Measurements from ENCODE around the gene PARK7.
A peak's percentile ranks its signal among the peaks of the same experiment; 100 is the strongest.
"Not testable (repeated sequence)": the region's sequence is repeated elsewhere in the genome, so short reads cannot be mapped to it uniquely, and the experiment has no call there.

PARK7 gene

GRCh38 chr1:7948960-7949359, 12.6 kb upstream of the PARK7 start:
- DNase-seq: peak; percentile 20

- not testable (repeated sequence) for DNase-seq
Observed at GRCh38 chr1:7952791-7953190, 8.7 kb upstream of the PARK7 start.

GRCh38 chr1:7953850-7954609, 7.5 kb upstream of the PARK7 start:
- DNase-seq: peak; percentile 82

DNA sequence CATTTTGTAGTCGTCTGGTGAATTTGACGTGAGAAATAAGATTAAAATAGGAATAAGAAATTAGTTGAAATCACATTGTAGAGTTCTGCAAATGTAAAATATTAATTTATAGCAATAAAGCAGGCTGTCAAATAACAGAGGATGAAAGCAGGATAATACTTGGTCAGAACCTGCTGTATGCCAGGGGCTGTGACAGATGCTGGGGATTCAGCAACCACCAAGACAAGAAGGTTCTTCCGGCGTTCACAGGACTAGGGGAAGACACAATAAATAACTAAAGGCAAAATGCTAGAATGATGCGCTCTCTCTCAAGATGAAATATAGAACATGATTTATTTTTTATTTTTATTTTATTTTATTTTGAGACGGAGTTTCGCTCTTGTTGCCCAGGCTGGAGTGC, 6.8 kb upstream of the PARK7 start:
- no peak for DNase-seq

DNA sequence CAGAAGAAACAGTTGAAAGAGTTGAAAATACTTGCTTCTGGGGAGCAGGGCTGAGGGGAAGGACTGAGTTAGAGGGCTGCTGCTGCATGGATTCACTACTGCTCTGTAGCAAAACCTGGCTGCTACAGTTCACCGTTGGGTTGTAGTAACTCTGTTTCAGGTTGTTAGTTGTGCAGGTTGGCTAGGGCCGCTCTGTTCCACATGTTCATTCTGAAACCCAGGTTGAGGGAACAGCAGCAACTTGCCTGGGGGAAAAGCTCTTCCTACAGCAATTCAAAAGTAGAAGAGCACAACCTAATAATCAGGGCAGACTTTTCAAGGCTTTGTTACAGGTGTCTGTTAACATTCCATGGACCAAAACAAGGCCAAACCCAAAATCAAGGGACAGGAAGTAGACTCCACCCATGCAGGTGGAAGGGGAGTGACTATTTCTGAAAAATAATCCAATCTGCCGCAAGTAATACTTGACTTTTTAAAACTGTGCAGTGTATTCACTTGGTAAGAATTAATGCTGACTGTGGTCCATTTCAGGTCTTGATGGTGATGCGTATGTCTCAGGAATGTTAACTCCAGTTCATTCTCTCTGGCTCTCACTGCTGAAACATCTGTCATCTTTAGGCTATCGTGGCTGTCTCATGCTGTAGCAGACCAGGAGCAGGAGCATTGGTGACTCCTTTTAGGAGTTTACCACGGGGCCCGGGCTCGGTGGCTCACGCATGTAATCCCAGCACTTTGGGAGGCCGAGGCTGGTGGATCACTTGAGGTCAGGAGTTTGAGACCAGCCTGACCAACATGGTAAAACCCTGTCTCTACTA, 5.1 kb upstream of the PARK7 start:
- DNase-seq: no peak

GRCh38 chr1:7960165-7960564, 1.3 kb upstream of the PARK7 start:
- DNase-seq: no peak

- DNase-seq: no peak
Observed at GRCh38 chr1:7960867-7961215, 670 bp upstream of the PARK7 start.

- DNase-seq: no peak
Observed at GRCh38 chr1:7962014-7962335, 464 bp downstream of the PARK7 start.

GRCh38 chr1:7962636-7963377, 1.3 kb downstream of the PARK7 start:
- no peak for DNase-seq

GRCh38 chr1:7963378-7963730, 1.8 kb downstream of the PARK7 start:
- not testable (repeated sequence) for DNase-seq

- DNase-seq: not testable (repeated sequence)
Observed at GRCh38 chr1:7963841-7964240, 2.3 kb downstream of the PARK7 start.

GRCh38 chr1:7964476-7964875, 3.0 kb downstream of the PARK7 start:
- DNase-seq: no peak

- no peak for DNase-seq
Observed at GRCh38 chr1:7967196-7967595, 5.7 kb downstream of the PARK7 start.

GRCh38 chr1:7967651-7968050, 6.1 kb downstream of the PARK7 start:
- DNase-seq: no peak

DNA sequence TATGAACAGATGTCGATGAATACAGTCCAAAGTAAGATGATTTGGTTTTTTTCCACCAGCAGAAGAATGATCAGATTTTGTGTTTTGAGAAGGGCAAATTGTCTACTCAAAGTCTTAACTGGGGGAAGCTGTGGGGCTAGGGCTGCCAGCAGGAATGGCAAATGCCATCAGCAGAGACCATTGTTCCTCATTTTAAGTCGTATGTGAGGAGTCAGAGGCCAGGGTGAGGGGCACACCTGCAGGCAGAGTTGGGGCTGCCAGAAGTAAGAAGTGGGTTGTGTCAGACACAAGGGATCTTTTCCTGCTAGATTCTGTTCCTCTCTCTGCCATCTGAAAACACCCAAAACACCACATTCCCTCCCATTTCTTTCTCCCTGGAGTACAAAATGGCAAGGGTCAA, 8.7 kb downstream of the PARK7 start:
- no peak for DNase-seq

- no peak for DNase-seq
Observed at GRCh38 chr1:7971024-7971423, 9.5 kb downstream of the PARK7 start.

DNA sequence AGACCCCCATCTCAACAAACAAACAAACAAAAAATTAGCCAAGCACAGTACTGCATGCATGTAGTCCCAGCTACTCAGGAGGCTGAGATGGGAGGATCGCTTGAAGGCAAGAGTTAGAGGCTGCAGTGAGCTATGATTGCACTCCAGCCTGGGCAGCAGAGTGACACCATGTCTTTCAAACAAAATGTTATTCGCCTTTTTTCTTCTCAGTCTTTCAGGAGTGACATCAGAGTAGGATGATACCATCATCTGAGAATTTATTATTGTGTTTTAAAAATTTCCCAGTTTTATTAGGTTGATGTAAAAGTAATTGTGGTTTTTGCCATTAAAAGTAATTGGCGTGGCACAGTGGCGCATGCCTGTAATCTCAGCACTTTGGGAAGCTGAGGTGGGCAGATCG, 10.8 kb downstream of the PARK7 start:
- DNase-seq: no peak

DNA sequence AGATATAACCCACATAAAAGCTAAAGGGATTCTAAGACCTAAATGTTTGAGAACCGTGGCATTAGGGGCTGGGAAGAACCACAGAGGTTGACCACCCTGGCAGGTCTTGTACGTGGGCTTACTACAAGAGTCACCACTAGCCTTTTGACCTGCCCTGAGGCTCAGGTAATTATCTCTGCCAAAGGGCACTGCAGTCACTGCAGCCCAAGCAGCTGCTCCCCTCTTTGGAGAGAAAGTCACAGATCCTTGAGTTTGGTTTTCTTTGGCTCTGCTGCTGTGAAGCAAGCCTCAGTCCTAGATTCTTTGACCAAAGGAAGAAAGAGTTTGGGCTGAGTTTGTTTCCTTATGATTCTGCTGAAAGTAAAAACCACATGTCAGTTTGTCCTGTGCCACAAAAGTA, 11.6 kb downstream of the PARK7 start:
- DNase-seq: no peak

- DNase-seq: peak; percentile 28
Observed at GRCh38 chr1:7975212-7975865, 13.8 kb downstream of the PARK7 start.

DNA sequence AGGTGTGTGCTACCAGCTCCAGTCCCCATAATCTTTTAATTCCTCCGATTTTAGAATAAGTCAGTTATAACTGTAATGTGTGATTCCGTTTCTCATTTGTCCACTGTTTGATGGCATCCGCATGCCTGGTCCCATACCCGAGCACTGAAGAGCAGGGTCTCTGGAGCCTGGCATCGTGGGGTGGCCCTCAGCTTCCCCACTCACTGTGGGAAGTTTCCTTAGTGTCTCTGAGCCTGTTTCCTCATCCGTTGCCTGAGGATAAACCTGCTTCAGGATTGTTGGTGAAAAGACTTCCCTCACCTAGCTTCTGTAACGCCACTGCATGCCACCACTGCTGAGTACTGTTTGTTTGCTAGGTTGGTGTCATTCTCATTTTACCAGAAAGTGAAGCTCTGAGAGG, 19.5 kb downstream of the PARK7 start:
- DNase-seq: no peak

GRCh38 chr1:7983086-7983778, 21.7 kb downstream of the PARK7 start:
- DNase-seq: no peak

- DNase-seq: no peak
Observed at GRCh38 chr1:7984811-7985210, 23.3 kb downstream of the PARK7 start.

All from activated naive CD4-positive, alpha-beta T cell treated with Interleukin-2 at 50 U/mL for 16 hours (primary cell).